IMR-90 (cell line): ENCODE data around the gene ADGRD2. TPM values are rescaled to one million over a fixed set of nuclear protein-coding genes. Genes with fewer than 3 reads are reported as not detected.

ENCODE experiments used
- ATAC-seq: fragments of 200-7000 bp; cut with Tn5 transposase; 2 replicates; pipeline ENCODE4 v1.9.1; 2020; ENCODE audit warnings: low read depth, mild to moderate bottlenecking, moderate library complexity
- BruUV-seq: library from RNA; stranded (reverse); fragments of 400-500 nt; replicated peaks from 2 replicates; lab custom pipeline; 2021; lab: Mats Ljungman, UMichigan
- CTCF ChIA-PET: fragments of 300-600 bp; formaldehyde crosslinking; extraction: SDS; loops from one replicate; lab custom pipeline; 2021; ENCODE audit warnings: antibody characterized with exemption; lab: Yijun Ruan, JAX
- POLR2A ChIA-PET: fragments of 300-600 bp; sonication (Branson Sonifier 250); formaldehyde crosslinking; loops from one replicate; lab custom pipeline; 2022; ENCODE audit warnings: antibody characterized with exemption; ENCODE audit not compliant: unreplicated experiment; lab: Charles Lee
- DNase-seq: peaks from one replicate; pipeline ENCODE4 v3.0.0; 2013
- H2AFZ ChIP-seq: replicated peaks from 2 replicates; pipeline ENCODE3; 2013; ENCODE audit warnings: low read length, mild to moderate bottlenecking; ENCODE audit not compliant: poor library complexity
- H2AK5ac ChIP-seq: 2 replicates; pipeline ENCODE4 v1.6.1; 2013; ENCODE audit warnings: low read depth, low read length, inconsistent platforms
- H2AK9ac ChIP-seq: replicated peaks from 2 replicates; pipeline ENCODE3; 2013; ENCODE audit warnings: mild to moderate bottlenecking, low read depth, low read length, moderate library complexity; ENCODE audit not compliant: poor library complexity
- H2BK120ac ChIP-seq: 2 replicates; pipeline ENCODE4 v1.6.1; 2013; ENCODE audit warnings: low read depth, low read length, inconsistent platforms
- H2BK15ac ChIP-seq: 3 replicates; pipeline ENCODE4 v1.6.1; 2013; ENCODE audit warnings: low read depth, low read length, inconsistent platforms
- H2BK20ac ChIP-seq: 2 replicates; pipeline ENCODE4 v1.6.1; 2013; ENCODE audit warnings: low read depth, mild to moderate bottlenecking, inconsistent platforms, low read length, moderate library complexity
- H2BK5ac ChIP-seq: 2 replicates; pipeline ENCODE4 v1.6.1; 2013; ENCODE audit warnings: mild to moderate bottlenecking, low read depth, low read length, inconsistent platforms; ENCODE audit not compliant: poor library complexity, severe bottlenecking
- H3K14ac ChIP-seq: replicated peaks from 2 replicates; pipeline ENCODE4 v1.6.1; 2013; ENCODE audit warnings: low read depth, low read length, inconsistent platforms
- H3K18ac ChIP-seq: 2 replicates; pipeline ENCODE4 v1.6.1; 2013; ENCODE audit warnings: low read depth, low read length, control low read depth
- H3K23ac ChIP-seq: 2 replicates; pipeline ENCODE4 v1.6.1; 2013; ENCODE audit warnings: low read depth, low read length, inconsistent platforms
- H3K27ac ChIP-seq: 2 replicates; pipeline ENCODE4 v1.5.1; 2013; ENCODE audit warnings: mild to moderate bottlenecking, control low read depth, low read length; ENCODE audit not compliant: insufficient read depth
- H3K27me3 ChIP-seq: 2 replicates; pipeline ENCODE4 v1.6.1; 2013; ENCODE audit warnings: low read length; ENCODE audit not compliant: control insufficient read depth, insufficient read depth
- H3K36me3 ChIP-seq: 2 replicates; pipeline ENCODE4 v1.6.1; 2013; ENCODE audit warnings: low read length, mixed read lengths; ENCODE audit not compliant: control insufficient read depth, insufficient read depth
- H3K4ac ChIP-seq: 2 replicates; pipeline ENCODE4 v1.6.1; 2013; ENCODE audit warnings: low read depth, low read length, inconsistent platforms
- H3K4me1 ChIP-seq: 2 replicates; pipeline ENCODE4 v1.6.1; 2013; ENCODE audit warnings: low read length, mixed read lengths; ENCODE audit not compliant: control insufficient read depth, insufficient read depth
- H3K4me2 ChIP-seq: 2 replicates; pipeline ENCODE4 v1.6.1; 2013; ENCODE audit warnings: low read depth, mild to moderate bottlenecking, control low read depth, low read length, moderate library complexity
- H3K4me3 ChIP-seq: 2 replicates; pipeline ENCODE4 v1.5.1; 2013; ENCODE audit warnings: low read depth, mild to moderate bottlenecking, control low read depth, low read length, moderate library complexity; ENCODE audit not compliant: insufficient read depth
- H3K56ac ChIP-seq: 2 replicates; pipeline ENCODE4 v1.6.1; 2013; ENCODE audit warnings: low read length, inconsistent platforms; ENCODE audit not compliant: insufficient read depth; ENCODE audit errors: extremely low read depth
- H3K79me1 ChIP-seq, 2 experiments: 2 replicates each; pipeline ENCODE4 v1.6.1; 2013; ENCODE audit warnings: low read length in 2 of 2, inconsistent platforms in 1 of 2, low read depth in 1 of 2
- H3K9ac ChIP-seq: 2 replicates; pipeline ENCODE4 v1.6.1; 2013; ENCODE audit warnings: low read depth, low read length, control low read depth
- H3K9me1 ChIP-seq: 2 replicates; pipeline ENCODE4 v1.6.1; 2013; ENCODE audit warnings: low read length, inconsistent platforms; ENCODE audit not compliant: insufficient read depth
- H3K9me3 ChIP-seq: 2 replicates; pipeline ENCODE4 v1.6.1; 2013; ENCODE audit warnings: low read length; ENCODE audit not compliant: control insufficient read depth, insufficient read depth
- H4K20me1 ChIP-seq: 2 replicates; pipeline ENCODE4 v1.6.1; 2013; ENCODE audit warnings: low read length, inconsistent platforms; ENCODE audit not compliant: insufficient read depth
- H4K5ac ChIP-seq: 2 replicates; pipeline ENCODE4 v1.6.1; 2013; ENCODE audit warnings: mild to moderate bottlenecking, low read depth, low read length, control low read depth
- H4K8ac ChIP-seq, 2 experiments: 2 replicates each; pipeline ENCODE4 v1.6.1; 2013; ENCODE audit warnings: low read depth in 2 of 2, low read length in 2 of 2, control low read depth in 1 of 2, inconsistent platforms in 1 of 2
- H4K91ac ChIP-seq: 2 replicates; pipeline ENCODE4 v1.6.1; 2013; ENCODE audit warnings: low read depth, low read length, inconsistent platforms; ENCODE audit not compliant: insufficient read depth
- BHLHE40 ChIP-seq: fragments of 150-350 bp; IDR thresholded peaks from 2 replicates; pipeline ENCODE4 v1.6.1; 2016; ENCODE audit warnings: mild to moderate bottlenecking, low read depth, low read length
- CEBPB ChIP-seq: IDR thresholded peaks from 2 replicates; pipeline ENCODE4 v1.6.1; 2012; ENCODE audit warnings: low read depth, low read length, improper control_type of control experiment
- FOS ChIP-seq: fragments of 150-350 bp; IDR thresholded peaks from 2 replicates; pipeline ENCODE4 v1.6.1; 2016; ENCODE audit warnings: low read depth, low read length
- MAFK ChIP-seq: IDR thresholded peaks from 2 replicates; pipeline ENCODE4 v1.6.1; 2012; ENCODE audit warnings: low read depth, low read length, improper control_type of control experiment
- MAZ ChIP-seq: IDR thresholded peaks from 2 replicates; pipeline ENCODE4 v1.6.1; 2012; ENCODE audit warnings: low read depth, mild to moderate bottlenecking, low read length, improper control_type of control experiment, moderate library complexity, borderline replicate concordance
- MXI1 ChIP-seq: IDR thresholded peaks from 2 replicates; pipeline ENCODE4 v1.6.1; 2012; ENCODE audit warnings: low read depth, mild to moderate bottlenecking, low read length, moderate library complexity, borderline replicate concordance
- NFE2L2 ChIP-seq: fragments of 150-350 bp; IDR thresholded peaks from 2 replicates; pipeline ENCODE4 v1.6.1; 2016; ENCODE audit warnings: low read depth, mild to moderate bottlenecking, low read length
- RAD21 ChIP-seq: IDR thresholded peaks from 2 replicates; pipeline ENCODE4 v1.6.1; 2012; ENCODE audit warnings: low read length, improper control_type of control experiment
- RCOR1 ChIP-seq: IDR thresholded peaks from 2 replicates; pipeline ENCODE4 v1.6.1; 2012; ENCODE audit warnings: mild to moderate bottlenecking, low read length, improper control_type of control experiment; ENCODE audit not compliant: insufficient replicate concordance
- RFX5 ChIP-seq: IDR thresholded peaks from 2 replicates; pipeline ENCODE4 v1.8.0; 2012; ENCODE audit warnings: low read depth, mild to moderate bottlenecking, low read length, moderate library complexity
- SMC3 ChIP-seq: fragments of 150-350 bp; IDR thresholded peaks from 2 replicates; pipeline ENCODE4 v1.6.1; 2016; ENCODE audit warnings: low read depth, mild to moderate bottlenecking, antibody characterized with exemption, low read length, moderate library complexity
- WGBS, 2 experiments: methylation state at CpG; one replicate each; pipeline versions ENCODE4 v1.1.5 to v1.1.7; 2013; ENCODE audit warnings: missing lambda C conversion rate in 2 of 2; ENCODE audit not compliant: insufficient read length in 1 of 2; ENCODE audit errors: extremely low coverage in 2 of 2; 5-methylcytosine and 5-hydroxymethylcytosine counted together
- dilution Hi-C: fragments of 300-500 bp; cut with HindIII; formaldehyde crosslinking; loops from one replicate; pipeline ENCODE4 v1.14.3; 2018; ENCODE audit warnings: low sequenced_read_pairs; ENCODE audit not compliant: unreplicated experiment
- in situ Hi-C: fragments of 300-500 bp; cut with MboI; formaldehyde crosslinking; loops from 3 replicates; pipeline ENCODE4 v1.14.3; 2019; ENCODE audit warnings: low sequenced_read_pairs, inconsistent platforms, mixed read lengths
- intact Hi-C: fragments of 100-400 bp; cut with micrococcal nuclease; formaldehyde crosslinking; loops from 2 replicates; pipeline ENCODE4 v1.10.0; 2022
- polyA plus RNA-seq, 3 experiments: library from polyadenylated mRNA; depleted of rRNA; stranded (reverse); fragments of >200 nt; gene quantifications; 2 replicates each; pipeline ENCODE4 v1.2.3, GENCODE V29; 2012; ENCODE audit warnings: low replicate concordance in 1 of 3
- total RNA-seq: library from RNA; depleted of rRNA; stranded (reverse); fragments of >200 nt; gene quantifications from 2 replicates; pipeline ENCODE4 v1.2.3, GENCODE V29; 2012
- TF ChIP-seq, protein P1 (sequence below): fragments of 150-350 bp; IDR thresholded peaks from 2 replicates; pipeline ENCODE4 v1.6.1; 2016; ENCODE audit warnings: low read depth, mild to moderate bottlenecking, low read length, moderate library complexity, borderline replicate concordance
- TF ChIP-seq, protein P2 (sequence below): conservative IDR thresholded peaks from 2 replicates; pipeline ENCODE4 v1.5.1; 2012; ENCODE audit warnings: mild to moderate bottlenecking, low read depth, low read length, improper control_type of control experiment

ADGRD2 gene
- total and polyA plus RNA-seq, 2 of the 4 experiments (the other 2 are of a cell fraction) = not detected

DNA sequence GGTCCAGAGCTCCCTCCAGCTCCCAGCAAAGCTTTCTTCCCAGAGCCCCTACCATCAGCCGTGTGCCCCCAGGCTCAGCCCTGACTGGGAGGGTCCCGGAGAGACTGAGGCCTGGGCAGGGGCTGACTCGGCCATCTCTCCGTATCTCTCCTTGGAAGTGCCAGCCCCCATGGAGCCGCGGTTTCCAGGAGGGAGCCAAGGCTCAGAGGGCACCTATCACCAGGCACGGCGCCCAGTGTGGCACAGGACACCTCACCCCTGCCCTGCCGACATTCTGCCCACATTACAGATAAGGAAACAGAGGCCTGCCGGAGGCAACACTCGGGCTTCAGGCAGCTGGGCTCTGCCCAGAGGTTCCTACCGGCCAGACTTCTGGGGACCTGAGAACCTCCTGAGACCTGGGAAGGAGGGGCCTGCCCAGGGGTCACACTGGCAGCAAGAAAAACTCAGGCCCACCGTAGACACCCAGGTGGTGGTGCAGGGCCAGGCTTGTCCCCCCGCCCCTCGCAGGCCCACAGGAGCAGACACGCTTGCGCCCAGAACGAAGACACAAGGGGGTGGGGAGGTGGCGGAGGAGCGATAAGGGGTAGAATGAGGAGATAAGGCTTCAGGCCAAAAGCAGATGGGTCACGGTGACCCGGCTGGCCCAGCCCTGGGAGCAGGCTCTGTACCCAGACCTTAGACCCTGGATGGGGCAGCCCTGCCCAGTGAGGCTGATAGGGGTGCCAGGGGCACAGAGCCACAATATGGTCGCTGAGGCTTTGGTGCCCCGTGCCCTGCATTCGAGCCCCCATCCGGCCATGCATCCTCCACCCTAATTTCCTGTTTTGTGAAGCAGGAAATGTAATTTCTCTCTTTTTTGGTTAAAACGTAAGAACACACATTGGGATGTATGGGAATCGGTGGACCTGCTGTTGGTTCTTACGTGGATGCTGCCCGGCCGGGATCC is 45.1 kb downstream of the ADGRD2 start:
- Histone ChIP-seq H3K27me3 (peaks cover 78% of the 10 kb centered on the region), H2BK120ac (no peak overlapping the region), H3K79me1 (no peaks in the 10 kb centered on the region), H3K23ac (no peak overlapping the region), H2BK5ac (no peak overlapping the region), H2AFZ (no peak overlapping the region), H3K18ac (no peak overlapping the region), H3K4me1 (no peaks in the 10 kb centered on the region), H3K4me2 (no peak overlapping the region), H2BK15ac (no peak overlapping the region), H3K36me3 (no peaks in the 10 kb centered on the region), H3K56ac (no peak overlapping the region), H2AK5ac (no peak overlapping the region), H3K4ac (no peak overlapping the region), H3K14ac (no peak overlapping the region), H2AK9ac (no peak overlapping the region), H3K9ac (no peak overlapping the region), H4K8ac (no peak overlapping the region), H2BK20ac (no peak overlapping the region), H3K9me1 (no peaks in the 10 kb centered on the region), H3K27ac (no peak overlapping the region), H4K91ac (no peak overlapping the region), H3K4me3 (no peak overlapping the region), H4K5ac (no peak overlapping the region), H4K20me1 (no peaks in the 10 kb centered on the region), H3K9me3 (no peaks in the 10 kb centered on the region)
- no TSS peak for BruUV-seq
- dilution Hi-C loops (no loop called here), intact Hi-C loops (no loop called here), in situ Hi-C loops (no loop called here)
- 72% methylated on average over 13 of the region's 31 CpGs; no CpG with 5 or more reads in 1 of the 2 experiments for WGBS, 2 experiments
- ChIA-PET CTCF (no interaction called here), POLR2A (no interaction called here)
- ATAC-seq (no peak), DNase-seq (no peak)
- TF ChIP-seq RCOR1 = no peak
- TF ChIP-seq, protein P1, sequence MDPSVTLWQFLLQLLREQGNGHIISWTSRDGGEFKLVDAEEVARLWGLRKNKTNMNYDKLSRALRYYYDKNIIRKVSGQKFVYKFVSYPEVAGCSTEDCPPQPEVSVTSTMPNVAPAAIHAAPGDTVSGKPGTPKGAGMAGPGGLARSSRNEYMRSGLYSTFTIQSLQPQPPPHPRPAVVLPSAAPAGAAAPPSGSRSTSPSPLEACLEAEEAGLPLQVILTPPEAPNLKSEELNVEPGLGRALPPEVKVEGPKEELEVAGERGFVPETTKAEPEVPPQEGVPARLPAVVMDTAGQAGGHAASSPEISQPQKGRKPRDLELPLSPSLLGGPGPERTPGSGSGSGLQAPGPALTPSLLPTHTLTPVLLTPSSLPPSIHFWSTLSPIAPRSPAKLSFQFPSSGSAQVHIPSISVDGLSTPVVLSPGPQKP = no peak
- TF ChIP-seq MAFK = no peak
- TF ChIP-seq MAZ = no peak
- no peak for TF ChIP-seq NFE2L2
- TF ChIP-seq, protein P2, sequence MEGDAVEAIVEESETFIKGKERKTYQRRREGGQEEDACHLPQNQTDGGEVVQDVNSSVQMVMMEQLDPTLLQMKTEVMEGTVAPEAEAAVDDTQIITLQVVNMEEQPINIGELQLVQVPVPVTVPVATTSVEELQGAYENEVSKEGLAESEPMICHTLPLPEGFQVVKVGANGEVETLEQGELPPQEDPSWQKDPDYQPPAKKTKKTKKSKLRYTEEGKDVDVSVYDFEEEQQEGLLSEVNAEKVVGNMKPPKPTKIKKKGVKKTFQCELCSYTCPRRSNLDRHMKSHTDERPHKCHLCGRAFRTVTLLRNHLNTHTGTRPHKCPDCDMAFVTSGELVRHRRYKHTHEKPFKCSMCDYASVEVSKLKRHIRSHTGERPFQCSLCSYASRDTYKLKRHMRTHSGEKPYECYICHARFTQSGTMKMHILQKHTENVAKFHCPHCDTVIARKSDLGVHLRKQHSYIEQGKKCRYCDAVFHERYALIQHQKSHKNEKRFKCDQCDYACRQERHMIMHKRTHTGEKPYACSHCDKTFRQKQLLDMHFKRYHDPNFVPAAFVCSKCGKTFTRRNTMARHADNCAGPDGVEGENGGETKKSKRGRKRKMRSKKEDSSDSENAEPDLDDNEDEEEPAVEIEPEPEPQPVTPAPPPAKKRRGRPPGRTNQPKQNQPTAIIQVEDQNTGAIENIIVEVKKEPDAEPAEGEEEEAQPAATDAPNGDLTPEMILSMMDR = no peak
- TF ChIP-seq BHLHE40 = no peak
- TF ChIP-seq SMC3 = no peak
- TF ChIP-seq RAD21 = no peak
- TF ChIP-seq CEBPB = no peak
- TF ChIP-seq RFX5 = no peak
- TF ChIP-seq FOS = no peak
- no peak for TF ChIP-seq MXI1
